HCT116 (cell line): ENCODE measurements around the gene DPY19L3.

Experiments
- YY1 ChIP-seq: IDR thresholded peaks from 2 replicates; pipeline ENCODE4 v1.6.1; 2011; ENCODE audit warnings: low read length, low read depth, moderate library complexity, mild to moderate bottlenecking; ENCODE audit not compliant: insufficient replicate concordance; ENCODE audit errors: extremely low read depth
- TF ChIP-seq, protein P1 (sequence below), 3 experiments: fragments of 200-600 bp in 1 of 3; sonication (generic) in 1 of 3; IDR thresholded peaks in 2 of 3; conservative IDR thresholded peaks in 1 of 3; 2 replicates each; pipeline ENCODE4 v1.5.1; 2012 to 2017; ENCODE audit warnings: low read depth in 2 of 3, low read length in 2 of 3, antibody characterized with exemption in 1 of 3, borderline replicate concordance in 1 of 3, control low read depth in 1 of 3, mild to moderate bottlenecking in 1 of 3, mixed read lengths in 1 of 3, mixed run types in 1 of 3, moderate library complexity in 1 of 3; ENCODE audit not compliant: insufficient read depth in 1 of 3

DNA sequence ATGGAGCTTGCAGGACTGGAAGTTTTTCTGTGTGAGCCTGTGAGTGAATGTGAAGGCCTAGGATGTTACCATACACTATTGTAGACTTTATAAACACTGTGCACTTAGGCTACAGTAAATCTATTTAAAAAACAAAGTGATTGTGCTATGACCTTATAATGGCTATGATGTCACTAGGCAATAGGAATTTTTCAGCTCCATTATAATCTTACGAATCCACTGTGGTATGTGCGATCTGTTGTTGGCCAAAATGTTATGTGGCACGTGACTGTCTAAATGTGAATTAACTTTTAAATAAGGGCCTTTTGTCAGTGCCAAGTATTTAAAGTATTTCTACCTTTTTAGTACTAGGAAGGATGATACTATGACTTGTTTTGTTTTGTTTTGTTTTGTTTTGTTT lies 54.9 kb downstream of the DPY19L3 start:
- TF ChIP-seq YY1: no peak
- TF ChIP-seq, protein P1, sequence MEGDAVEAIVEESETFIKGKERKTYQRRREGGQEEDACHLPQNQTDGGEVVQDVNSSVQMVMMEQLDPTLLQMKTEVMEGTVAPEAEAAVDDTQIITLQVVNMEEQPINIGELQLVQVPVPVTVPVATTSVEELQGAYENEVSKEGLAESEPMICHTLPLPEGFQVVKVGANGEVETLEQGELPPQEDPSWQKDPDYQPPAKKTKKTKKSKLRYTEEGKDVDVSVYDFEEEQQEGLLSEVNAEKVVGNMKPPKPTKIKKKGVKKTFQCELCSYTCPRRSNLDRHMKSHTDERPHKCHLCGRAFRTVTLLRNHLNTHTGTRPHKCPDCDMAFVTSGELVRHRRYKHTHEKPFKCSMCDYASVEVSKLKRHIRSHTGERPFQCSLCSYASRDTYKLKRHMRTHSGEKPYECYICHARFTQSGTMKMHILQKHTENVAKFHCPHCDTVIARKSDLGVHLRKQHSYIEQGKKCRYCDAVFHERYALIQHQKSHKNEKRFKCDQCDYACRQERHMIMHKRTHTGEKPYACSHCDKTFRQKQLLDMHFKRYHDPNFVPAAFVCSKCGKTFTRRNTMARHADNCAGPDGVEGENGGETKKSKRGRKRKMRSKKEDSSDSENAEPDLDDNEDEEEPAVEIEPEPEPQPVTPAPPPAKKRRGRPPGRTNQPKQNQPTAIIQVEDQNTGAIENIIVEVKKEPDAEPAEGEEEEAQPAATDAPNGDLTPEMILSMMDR (IDR thresholded peaks at IDR 0.05 in 2 of 3, conservative IDR thresholded peaks at IDR 0.05 in 1 of 3; ENCODE audit: borderline replicate concordance in 1 of 3, insufficient read depth in 1 of 3, low read depth in 2 of 3, low read length in 2 of 3): no peak
